GM10266 (cell line): Measurements from ENCODE around the gene TBX1.

Experiments
- DNase-seq: peaks from one replicate; pipeline ENCODE4 v3.0.0; 2012; ENCODE audit errors: extremely low spot score
- CTCF ChIP-seq: IDR thresholded peaks from 2 replicates; pipeline ENCODE4 v1.5.1; 2012; ENCODE audit warnings: mild to moderate bottlenecking, low read depth; ENCODE audit not compliant: control insufficient read depth, insufficient read depth; ENCODE audit errors: missing control alignments

TBX1 gene

DNA sequence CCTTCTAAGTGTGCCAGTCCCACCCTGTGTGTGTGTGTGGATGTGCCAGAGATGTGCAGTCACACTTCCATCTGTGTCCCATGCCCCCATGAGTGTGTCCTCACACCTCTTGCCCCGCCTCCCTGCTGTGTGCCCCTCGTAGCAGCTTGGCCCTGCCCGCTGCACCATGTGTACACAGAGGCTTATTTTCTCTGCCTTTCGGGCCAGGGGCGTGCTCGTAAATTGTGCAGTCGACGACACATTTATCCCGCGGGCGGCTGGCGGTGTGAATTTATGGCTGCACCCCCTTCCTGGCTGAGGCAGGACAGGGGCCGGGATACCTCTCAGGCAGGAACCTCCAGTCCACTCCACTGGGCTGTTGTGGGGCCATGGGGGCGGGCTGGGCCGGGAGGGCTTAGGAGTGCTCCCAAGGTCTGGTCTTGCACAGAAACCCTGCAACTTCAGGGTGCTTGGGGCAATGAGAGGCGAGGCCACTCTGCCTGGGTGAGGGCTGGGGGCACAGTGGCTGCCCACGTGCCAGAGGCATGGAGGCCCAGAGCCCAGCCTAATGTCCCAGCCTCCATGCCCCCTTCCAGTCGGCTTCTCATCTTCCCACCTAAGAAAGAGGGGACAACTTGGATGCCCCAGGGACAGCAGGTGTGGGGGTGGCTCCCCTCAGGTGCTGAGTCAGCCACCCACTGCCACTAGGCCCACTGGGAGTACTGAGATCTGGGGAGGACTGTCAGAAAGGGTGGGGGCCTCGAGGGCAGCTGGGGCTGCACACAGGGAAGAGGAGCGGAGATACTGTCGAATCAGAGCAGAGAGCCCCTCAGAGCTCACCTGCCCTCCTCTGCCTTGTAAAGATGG, 24.7 kb upstream of the TBX1 start:
- no peak for DNase-seq
- TF ChIP-seq CTCF, result no peak

GRCh38 chr22:19737846-19738663, 22.5 kb upstream of the TBX1 start:
- no peak for DNase-seq
- TF ChIP-seq CTCF, result no peak

GRCh38 chr22:19738664-19739447, 21.7 kb upstream of the TBX1 start:
- no peak for TF ChIP-seq CTCF
- DNase-seq, result no peak

- DNase-seq, result no peak
- TF ChIP-seq CTCF, result no peak
These were observed 21.1 kb upstream of the TBX1 start for GRCh38 chr22:19739448-19739895.

- DNase-seq, result no peak
- no peak for TF ChIP-seq CTCF
These were observed 20.6 kb upstream of the TBX1 start for GRCh38 chr22:19739911-19740449.

DNA sequence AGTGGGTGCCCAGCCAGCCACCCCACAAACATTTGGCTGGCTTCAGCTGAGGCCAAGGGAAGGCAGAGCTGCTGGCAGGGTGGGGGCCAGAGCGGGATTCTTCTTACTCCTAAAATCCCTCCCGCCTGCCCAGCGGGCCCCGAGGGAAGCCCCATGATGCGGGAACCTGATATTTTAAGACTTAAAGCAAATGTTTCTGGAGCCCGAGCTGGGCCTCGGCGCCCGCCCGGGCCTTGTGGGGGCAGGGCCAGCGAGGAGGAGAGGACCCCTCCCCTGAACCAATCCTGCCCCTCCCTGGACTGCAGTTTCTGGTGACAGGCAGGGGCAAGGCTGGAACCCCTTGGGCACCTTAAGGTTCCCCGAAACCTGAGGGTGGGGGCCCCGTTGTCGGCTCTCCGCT, 20.0 kb upstream of the TBX1 start:
- no peak for DNase-seq
- TF ChIP-seq CTCF, result no peak
